Fibroblast of lung (primary cell): ENCODE data around the gene ZNF827. TPM values are rescaled to one million over a fixed set of nuclear protein-coding genes. Genes with fewer than 3 reads are reported as not detected.

Experiments
- DNase-seq, 2 donors: peaks; one replicate each; pipeline versions ENCODE4 v3.0.0 to v3.0.0-alpha.2; 2010; ENCODE audit warnings: low read depth in 2 of 2
- H2AFZ ChIP-seq: 2 replicates; pipeline ENCODE4 v1.5.1; 2012; ENCODE audit warnings: low read length, control low read depth, inconsistent platforms
- H3K27ac ChIP-seq: 2 replicates; pipeline ENCODE4 v1.5.1; 2011; ENCODE audit warnings: low read length, control low read depth; ENCODE audit not compliant: insufficient read depth
- H3K27me3 ChIP-seq: 2 replicates; pipeline ENCODE4 v1.5.1; 2011; ENCODE audit warnings: mild to moderate bottlenecking, low read length; ENCODE audit not compliant: control insufficient read depth, insufficient read depth
- H3K36me3 ChIP-seq: 2 replicates; pipeline ENCODE4 v1.5.1; 2011; ENCODE audit warnings: low read length; ENCODE audit not compliant: control insufficient read depth, insufficient read depth
- H3K4me1 ChIP-seq: 2 replicates; pipeline ENCODE4 v1.5.1; 2011; ENCODE audit warnings: low read length; ENCODE audit not compliant: control insufficient read depth, insufficient read depth; ENCODE audit errors: extremely low read depth
- H3K4me2 ChIP-seq: 2 replicates; pipeline ENCODE4 v1.5.1; 2011; ENCODE audit warnings: low read length, control low read depth; ENCODE audit not compliant: insufficient read depth; ENCODE audit errors: extremely low read depth
- H3K4me3 ChIP-seq, 4 experiments: fragments of 200-600 bp in 1 of 4; sonication (generic) in 1 of 4; replicated peaks in 1 of 4; 2 replicates each; pipeline ENCODE4 v1.5.1; 2011 to 2016; ENCODE audit warnings: low read length in 4 of 4, low read depth in 3 of 4, mild to moderate bottlenecking in 3 of 4, control low read depth in 2 of 4, inconsistent platforms in 1 of 4, mixed read lengths in 1 of 4; ENCODE audit not compliant: insufficient read depth in 1 of 4; ENCODE audit errors: control extremely low read depth in 1 of 4
- H3K79me2 ChIP-seq: 2 replicates; pipeline ENCODE4 v1.5.1; 2012; ENCODE audit warnings: mild to moderate bottlenecking, low read length, inconsistent platforms; ENCODE audit not compliant: control insufficient read depth, insufficient read depth
- H3K9ac ChIP-seq: 2 replicates; pipeline ENCODE4 v1.5.1; 2011; ENCODE audit warnings: mild to moderate bottlenecking, low read length, control low read depth; ENCODE audit not compliant: insufficient read depth
- H3K9me3 ChIP-seq: 2 replicates; pipeline ENCODE4 v1.5.1; 2012; ENCODE audit warnings: low read depth, low read length; ENCODE audit not compliant: control insufficient read depth, insufficient read depth
- H4K20me1 ChIP-seq: 2 replicates; pipeline ENCODE4 v1.5.1; 2011; ENCODE audit warnings: low read length; ENCODE audit not compliant: control insufficient read depth, insufficient read depth; ENCODE audit errors: extremely low read depth
- EZH2 ChIP-seq: IDR thresholded peaks from 2 replicates; pipeline ENCODE4 v1.5.1; 2012; ENCODE audit warnings: low read length, control low read depth, mild to moderate bottlenecking; ENCODE audit errors: missing control alignments
- polyA plus RNA-seq, 2 donors: library from polyadenylated mRNA; depleted of rRNA in 1 of 2; stranded (reverse) in 1 of 2; unstranded in 1 of 2; fragments of >200 nt; gene quantifications; 2 replicates each; pipeline ENCODE4 v1.2.1, GENCODE V29; 2011 to 2012; ENCODE audit warnings: missing spikeins in 1 of 2
- total RNA-seq: library from RNA; depleted of rRNA; stranded (reverse); fragments of >200 nt; gene quantifications from 2 replicates; pipeline ENCODE4 v1.2.1, GENCODE V29; 2014
- TF ChIP-seq, protein P1 (sequence below), 2 donors: IDR thresholded peaks in 1 of 2; conservative IDR thresholded peaks in 1 of 2; 1 replicate in 1 of 2; 2 replicates in 1 of 2; pipeline ENCODE4 v1.5.1; 2011 to 2012; ENCODE audit warnings: low read length in 2 of 2, control low read depth in 1 of 2, inconsistent platforms in 1 of 2, low read depth in 1 of 2, mild to moderate bottlenecking in 1 of 2

ZNF827 gene
- total and polyA plus RNA-seq, 2 donors (not counting 1 experiment from before 2014, with no cell fraction given), result 5.8 to 7.1 TPM

DNA sequence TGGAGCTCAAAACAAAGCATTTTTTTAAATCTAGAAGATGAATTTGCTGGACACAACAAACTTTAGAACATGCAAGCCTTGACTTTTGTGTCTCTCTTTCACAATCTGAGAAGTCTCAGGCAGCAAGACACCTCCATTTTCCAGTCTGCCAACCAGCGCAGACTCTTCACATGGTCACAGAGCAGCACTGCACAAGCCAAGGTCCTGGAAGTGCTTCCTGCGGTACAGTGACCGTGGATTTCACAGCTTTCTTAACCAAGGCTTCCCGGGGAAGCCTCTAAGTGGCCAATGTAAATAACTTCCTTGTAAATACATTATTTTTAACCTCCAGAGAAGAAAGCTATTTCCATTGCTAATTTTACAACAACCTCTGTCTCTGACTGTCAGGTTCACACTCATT, 31.2 kb downstream of the ZNF827 start:
- Histone ChIP-seq H4K20me1 (no peaks in the 10 kb centered on the region), H3K9ac (no peak overlapping the region), H3K36me3 (no peaks in the 10 kb centered on the region), H2AFZ (no peak overlapping the region), H3K4me3 (no peak overlapping the region), H3K9me3 (no peaks in the 10 kb centered on the region), H3K27ac (no peak overlapping the region), H3K4me1 (no peaks in the 10 kb centered on the region), H3K79me2 (no peaks in the 10 kb centered on the region), H3K4me2 (no peak overlapping the region), H3K27me3 (no peaks in the 10 kb centered on the region)
- TF ChIP-seq, protein P1, sequence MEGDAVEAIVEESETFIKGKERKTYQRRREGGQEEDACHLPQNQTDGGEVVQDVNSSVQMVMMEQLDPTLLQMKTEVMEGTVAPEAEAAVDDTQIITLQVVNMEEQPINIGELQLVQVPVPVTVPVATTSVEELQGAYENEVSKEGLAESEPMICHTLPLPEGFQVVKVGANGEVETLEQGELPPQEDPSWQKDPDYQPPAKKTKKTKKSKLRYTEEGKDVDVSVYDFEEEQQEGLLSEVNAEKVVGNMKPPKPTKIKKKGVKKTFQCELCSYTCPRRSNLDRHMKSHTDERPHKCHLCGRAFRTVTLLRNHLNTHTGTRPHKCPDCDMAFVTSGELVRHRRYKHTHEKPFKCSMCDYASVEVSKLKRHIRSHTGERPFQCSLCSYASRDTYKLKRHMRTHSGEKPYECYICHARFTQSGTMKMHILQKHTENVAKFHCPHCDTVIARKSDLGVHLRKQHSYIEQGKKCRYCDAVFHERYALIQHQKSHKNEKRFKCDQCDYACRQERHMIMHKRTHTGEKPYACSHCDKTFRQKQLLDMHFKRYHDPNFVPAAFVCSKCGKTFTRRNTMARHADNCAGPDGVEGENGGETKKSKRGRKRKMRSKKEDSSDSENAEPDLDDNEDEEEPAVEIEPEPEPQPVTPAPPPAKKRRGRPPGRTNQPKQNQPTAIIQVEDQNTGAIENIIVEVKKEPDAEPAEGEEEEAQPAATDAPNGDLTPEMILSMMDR (conservative IDR thresholded peaks at IDR 0.05 in 1 of 2, IDR thresholded peaks at IDR 0.05 in 1 of 2; ENCODE audit: low read depth in 1 of 2, low read length in 2 of 2), result no peak
- DNase-seq, result no peak

DNA sequence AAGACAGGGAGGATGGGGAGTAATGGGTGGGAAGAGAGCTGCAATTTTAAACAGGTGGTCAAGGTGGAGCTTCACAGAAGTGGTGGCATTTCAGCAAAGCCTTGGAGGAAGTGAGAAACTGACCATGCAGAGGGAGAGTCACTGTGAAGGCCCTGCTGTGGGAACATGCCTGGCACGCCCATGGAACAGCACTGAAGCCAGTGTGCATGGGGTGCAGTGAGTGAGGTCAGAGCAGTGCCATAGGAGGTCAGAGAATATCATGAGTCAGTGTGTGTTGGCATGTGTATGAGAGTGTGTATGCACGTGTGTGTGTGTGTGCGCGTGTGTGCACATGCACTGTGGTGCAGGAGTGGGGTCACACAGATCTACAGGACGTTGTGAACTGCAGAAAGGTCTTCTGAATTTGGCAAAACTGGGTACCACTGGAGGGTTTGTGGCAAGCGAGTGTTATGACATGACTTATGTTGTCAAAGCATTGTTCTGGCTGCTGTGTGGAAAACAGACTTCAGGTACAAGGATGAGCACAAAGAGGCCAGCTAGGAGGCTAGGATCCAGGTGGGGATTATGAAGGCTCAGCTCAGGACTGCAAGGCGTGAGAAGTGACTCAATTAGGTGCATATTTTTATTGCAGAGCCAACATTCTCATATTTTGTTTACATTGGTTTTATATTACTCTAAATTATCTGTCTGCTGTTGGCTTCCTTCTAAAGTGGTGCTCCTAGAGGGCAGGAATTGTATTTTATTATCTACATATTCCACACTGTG, 34.0 kb downstream of the ZNF827 start:
- no peak overlapping the region for H3K4me2 ChIP-seq
- H3K36me3 ChIP-seq, result no peaks in the 10 kb centered on the region
- no peaks in the 10 kb centered on the region for H3K27me3 ChIP-seq
- no peak overlapping the region for H3K27ac ChIP-seq
- no peak for DNase-seq
- no peaks in the 10 kb centered on the region for H3K79me2 ChIP-seq
- H3K9ac ChIP-seq, result no peak overlapping the region
- TF ChIP-seq EZH2, result no peak
- TF ChIP-seq, protein P1 (conservative IDR thresholded peaks at IDR 0.05 in 1 of 2, IDR thresholded peaks at IDR 0.05 in 1 of 2; ENCODE audit: low read depth in 1 of 2, low read length in 2 of 2), result no peak
- H3K4me1 ChIP-seq, result no peaks in the 10 kb centered on the region
- H2AFZ ChIP-seq, result no peak overlapping the region
- H3K9me3 ChIP-seq, result no peaks in the 10 kb centered on the region
- no peaks in the 10 kb centered on the region for H4K20me1 ChIP-seq
- H3K4me3 ChIP-seq, result no peak overlapping the region

DNA sequence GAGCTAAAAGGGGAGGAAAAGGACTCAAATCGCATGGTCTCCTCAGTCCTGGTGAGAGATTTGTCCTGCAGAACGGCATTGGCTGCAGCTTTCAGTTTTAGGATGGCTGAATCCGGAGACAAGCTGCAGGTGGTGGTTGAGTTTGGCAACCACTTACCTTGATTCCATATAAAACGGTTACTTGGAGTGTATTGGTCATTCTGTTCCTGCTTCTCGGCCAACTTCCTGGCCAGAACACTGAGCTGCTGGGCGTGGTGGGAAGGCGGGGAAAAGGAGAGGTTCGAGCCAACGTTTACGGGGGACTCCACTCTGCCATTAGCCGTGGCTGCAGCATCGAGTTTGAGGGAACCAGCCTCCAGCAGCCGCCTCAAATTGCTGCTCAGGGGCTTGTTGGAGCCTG, 36.1 kb downstream of the ZNF827 start:
- Histone ChIP-seq H2AFZ (no peak overlapping the region), H3K4me3 (no peak overlapping the region), H3K36me3 (no peaks in the 10 kb centered on the region), H3K4me1 (no peaks in the 10 kb centered on the region), H3K9me3 (no peaks in the 10 kb centered on the region), H3K79me2 (no peaks in the 10 kb centered on the region), H3K27me3 (no peaks in the 10 kb centered on the region), H3K27ac (no peak overlapping the region), H4K20me1 (no peaks in the 10 kb centered on the region), H3K9ac (no peak overlapping the region), H3K4me2 (no peak overlapping the region)
- DNase-seq, result no peak
- TF ChIP-seq, protein P1 (conservative IDR thresholded peaks at IDR 0.05 in 1 of 2, IDR thresholded peaks at IDR 0.05 in 1 of 2; ENCODE audit: low read depth in 1 of 2, low read length in 2 of 2), result no peak
- no peak for TF ChIP-seq EZH2
